Activated T-cell treated with anti-CD3 and anti-CD28 coated beads, Interleukin-2, amount 50 U/mL, for 48 hours (primary cell): ENCODE results near the gene C13orf42.

ENCODE experiments used
- DNase-seq, 2 experiments: peaks; one replicate each; pipeline ENCODE4 v3.0.0-alpha.2; 2020

C13orf42 gene

GRCh38 chr13:51063909-51064308 lies 47.2 kb downstream of the C13orf42 start:
- no peak for DNase-seq

GRCh38 chr13:51058461-51059167 lies 52.5 kb downstream of the C13orf42 start:
- DNase-seq: no peak

DNA sequence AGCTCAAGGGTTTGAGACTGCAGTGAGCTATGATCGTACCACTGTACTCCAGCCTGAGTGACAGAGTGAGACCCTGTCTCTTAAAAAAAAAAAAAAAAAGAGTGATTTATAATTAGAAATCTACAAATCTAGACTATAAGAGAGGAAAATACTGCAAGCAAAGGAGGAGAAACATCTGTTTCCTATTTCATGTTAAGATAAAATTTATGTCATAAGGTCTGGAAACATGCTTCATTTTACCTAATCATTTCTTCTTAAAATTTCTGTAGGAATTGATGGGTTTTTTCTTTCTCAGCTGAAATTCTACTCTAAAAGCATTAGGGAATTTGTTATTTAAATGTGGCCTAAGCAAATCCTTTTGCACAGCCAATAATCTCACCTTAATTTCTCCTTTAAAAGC lies 53.2 kb downstream of the C13orf42 start:
- no peak for DNase-seq

GRCh38 chr13:51057001-51057400 lies 54.1 kb downstream of the C13orf42 start:
- no peak for DNase-seq

GRCh38 chr13:51052581-51052980 lies 58.5 kb downstream of the C13orf42 start:
- no peak for DNase-seq

DNA sequence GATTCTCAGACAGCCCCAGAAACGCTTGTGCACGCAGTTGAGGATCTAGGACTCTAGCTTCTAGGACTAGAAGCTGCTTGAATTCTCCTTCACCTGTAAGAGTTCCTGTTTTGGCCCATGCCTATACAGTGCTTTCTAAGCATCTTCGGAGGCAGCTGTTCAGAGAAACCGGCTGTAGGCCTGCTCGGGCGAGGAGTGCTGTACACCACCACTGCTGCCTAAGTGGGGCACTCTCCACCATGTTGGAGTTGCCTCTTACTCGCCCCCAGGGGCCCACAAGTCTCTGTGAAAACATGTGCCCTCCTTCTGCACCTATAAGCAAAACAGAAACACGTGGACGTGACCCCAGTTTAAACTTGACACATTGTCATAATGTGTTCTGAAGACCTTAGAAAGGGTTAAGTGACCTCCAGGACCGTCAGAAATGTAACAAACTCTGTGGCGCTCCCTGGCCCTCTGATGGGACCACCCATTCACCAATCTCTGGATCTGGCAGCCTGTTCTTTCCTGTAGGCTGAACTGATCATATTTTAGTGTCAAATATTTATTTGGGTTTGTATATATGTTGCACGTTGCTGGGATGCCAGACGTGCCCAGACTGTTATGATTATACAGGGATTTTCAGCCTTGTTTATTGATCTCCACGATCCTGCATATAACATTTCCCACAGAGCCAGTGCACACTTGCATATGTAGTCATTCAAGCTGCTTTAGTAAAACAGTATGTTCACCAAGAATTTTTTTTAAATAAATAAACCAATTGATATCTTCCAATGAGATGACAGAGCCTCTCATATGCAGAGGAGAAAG lies 60.8 kb downstream of the C13orf42 start:
- DNase-seq: no peak

DNA sequence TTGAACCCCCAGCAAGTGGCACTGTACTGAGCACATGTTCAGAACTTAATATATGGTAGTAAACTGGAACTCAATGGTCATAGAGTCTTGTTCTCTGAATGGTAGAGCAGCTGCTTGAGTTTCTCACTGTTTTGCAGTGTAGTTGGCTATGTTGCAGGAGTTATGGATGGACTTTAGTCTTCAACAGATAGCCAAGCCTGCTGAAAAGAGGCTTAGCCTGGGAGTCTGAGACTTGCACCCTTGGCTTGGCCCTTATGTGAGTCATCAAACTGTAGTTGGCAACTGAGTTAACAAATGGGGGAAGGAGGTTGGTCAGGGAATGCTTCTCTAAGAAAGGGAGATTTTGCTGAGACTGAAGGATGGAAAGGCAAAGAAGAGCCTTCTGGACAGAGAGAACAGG lies 62.5 kb downstream of the C13orf42 start:
- no peak for DNase-seq

DNA sequence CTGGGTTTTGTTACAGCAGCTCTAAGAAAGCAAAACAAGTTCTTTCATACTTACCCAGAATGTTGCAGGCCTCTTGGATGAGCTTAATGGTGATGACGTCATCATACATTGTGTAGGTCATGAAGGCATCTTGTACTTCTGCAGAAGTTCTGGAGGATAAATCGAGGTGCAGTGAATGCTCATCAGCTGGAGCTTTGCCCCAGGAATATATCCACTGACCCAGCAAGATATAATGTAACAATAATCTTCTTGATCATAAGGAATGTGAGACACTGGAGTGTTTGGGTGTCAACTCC lies 63.0 kb downstream of the C13orf42 start:
- no peak for DNase-seq

DNA sequence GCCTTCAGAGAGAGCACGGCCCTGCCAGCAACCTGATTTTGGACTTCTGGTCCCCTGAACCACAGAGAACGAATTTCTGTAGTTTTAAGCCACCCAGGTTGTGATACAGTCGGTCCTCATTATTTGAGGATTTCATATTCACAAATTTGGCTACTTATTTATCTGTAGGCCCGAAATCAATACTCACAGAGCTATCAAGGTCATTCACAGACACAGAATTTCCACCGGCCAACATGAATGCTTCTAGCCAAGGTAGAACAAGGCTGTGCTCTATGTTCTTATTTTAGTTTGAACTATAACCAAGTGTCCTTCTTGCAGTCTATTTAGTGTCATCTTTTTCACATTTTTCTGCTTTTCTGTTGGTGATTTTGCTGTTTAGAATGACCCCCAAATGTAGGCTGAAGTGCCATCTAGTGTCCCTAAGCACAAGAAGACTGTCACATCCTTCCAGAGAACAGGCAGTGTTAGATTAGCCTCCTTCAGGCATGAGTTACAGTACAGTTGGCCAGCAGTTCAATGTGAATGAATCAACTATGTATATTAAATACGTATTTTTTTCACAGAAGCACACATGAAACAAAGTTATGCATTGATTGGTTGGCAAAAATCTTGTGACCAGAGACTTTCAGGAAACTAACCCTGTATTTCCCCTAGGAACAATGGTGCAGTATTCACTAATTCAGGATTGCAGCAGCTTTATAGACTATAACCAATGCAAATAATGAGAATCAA lies 63.5 kb downstream of the C13orf42 start:
- DNase-seq: no peak

- no peak for DNase-seq
Observed at GRCh38 chr13:51045451-51045850, 65.6 kb downstream of the C13orf42 start.

DNA sequence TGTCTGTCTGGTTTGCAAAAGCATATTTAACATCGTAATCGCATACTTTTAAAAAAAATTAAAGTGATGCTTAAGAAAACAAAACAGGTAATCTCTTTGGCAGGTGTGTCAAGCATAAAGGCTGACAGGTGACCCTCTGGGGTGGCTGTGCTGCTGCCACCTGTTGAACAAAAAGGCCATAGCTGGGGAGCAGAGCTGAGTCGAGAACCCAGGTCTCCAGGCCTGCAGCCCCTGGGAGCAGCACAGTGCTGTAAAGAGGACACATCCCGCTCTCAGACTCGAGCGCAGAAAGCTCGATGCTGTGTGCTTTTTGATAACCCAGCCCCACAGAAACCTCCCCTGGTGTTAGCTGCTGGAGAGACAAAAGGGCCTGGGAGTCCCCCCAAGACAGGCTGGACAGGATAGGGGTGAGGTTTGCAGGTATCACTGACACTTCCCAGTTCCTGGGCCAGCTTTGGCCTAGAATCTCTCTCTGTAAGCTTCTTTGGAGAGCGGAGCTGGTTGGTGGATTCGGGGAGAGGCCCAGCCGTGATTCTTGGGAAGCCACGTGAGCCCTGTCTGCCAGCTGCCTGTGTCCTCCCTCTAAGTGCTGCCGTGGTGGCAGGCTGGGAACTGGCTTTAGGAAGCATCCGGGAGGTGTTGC lies 66.9 kb downstream of the C13orf42 start:
- no peak for DNase-seq

DNA sequence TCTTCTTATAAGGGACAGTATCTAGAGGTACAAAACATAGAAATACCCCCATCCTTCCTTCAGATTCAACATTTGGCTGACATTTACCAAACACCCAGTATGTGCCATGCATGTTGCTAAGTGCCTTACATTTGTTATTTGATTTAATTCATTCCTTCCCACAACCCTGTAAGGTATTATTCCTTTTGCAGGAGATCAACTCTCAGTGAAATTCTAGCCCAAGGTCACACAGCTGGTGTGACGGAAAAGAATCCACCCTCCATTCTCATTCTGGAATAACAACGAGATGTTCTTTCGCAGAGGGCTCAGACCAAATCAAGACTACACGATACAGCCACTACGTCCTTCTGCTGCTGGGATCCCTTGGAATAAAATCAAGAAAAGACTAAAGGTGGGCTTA lies 67.8 kb downstream of the C13orf42 start:
- no peak for DNase-seq

DNA sequence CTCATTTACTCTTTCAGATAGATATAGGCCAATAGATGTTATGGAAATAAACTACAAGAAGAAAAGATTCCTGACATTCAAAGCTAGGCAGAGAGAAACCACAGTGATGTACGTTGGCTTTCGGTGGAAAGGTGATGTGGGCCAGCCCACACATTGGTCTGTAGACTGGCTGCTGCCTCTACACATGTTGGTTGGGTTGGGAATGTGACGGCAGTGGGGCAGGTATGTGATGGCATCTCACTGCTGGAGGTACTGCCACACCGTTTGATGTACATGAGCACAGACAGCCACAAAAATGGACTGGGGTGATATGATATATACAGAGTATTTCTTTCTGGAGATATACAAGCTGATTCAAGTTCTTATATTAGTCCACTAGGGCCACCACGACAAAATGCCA lies 69.4 kb downstream of the C13orf42 start:
- no peak for DNase-seq

GRCh38 chr13:51041126-51041525 lies 69.9 kb downstream of the C13orf42 start:
- DNase-seq: no peak

DNA sequence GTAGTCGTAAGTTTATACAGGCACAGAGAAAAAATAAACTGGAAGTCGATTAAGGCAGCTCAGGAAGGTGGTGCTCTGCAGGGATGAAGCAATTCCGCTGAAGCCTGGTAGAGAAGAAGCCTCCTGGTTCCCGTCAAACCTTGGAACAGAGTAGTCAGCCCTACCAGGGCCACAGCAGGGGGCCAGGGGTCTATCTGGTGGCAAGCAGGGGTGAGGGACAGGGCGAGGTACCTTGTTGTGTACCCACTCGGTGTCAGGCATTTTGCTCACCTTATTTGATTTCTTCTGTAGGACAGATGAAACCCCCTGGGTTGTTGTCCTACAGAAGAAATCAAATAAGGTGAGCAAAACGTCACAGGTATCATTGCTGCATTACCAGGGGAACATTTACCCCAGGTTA lies 70.6 kb downstream of the C13orf42 start:
- DNase-seq: no peak

DNA sequence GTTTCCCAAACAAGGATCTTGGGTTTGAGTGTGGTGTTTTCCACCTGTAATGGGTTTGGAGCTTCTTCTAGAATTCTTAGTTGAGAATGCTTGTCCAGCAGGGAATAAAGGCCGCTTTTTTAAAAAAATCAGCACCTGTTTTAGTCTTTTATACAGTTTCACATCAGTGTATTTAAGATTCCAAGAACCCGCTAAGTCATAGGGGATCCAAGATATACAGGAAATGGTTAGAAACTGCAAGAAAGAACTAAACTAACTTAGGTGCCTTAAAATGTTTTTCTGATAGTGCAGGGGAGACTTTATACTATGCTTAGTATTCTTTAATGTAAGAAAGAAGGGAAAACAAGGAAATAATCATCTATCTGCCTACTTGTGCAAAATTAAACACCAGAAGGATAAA lies 74.7 kb downstream of the C13orf42 start:
- no peak for DNase-seq

DNA sequence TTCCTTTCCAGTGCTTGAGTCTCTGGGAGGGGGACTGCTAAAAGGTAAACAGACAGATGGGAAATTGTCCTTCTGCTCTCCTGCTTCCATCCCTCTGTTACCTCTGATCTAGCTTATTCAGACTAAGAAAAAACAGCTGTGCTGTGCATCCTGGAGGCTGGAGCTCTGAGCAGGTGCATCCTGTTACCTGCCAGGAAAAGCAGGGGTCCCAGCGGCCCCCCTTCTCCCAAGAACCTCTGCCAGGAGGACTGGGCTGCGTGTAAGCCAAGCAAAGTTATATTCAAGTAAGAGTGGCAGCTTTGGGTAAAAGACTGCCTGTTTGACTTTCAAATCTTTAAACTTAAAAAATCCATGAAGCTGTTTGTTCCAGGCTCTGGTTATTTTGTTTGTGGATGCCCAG lies 75.1 kb downstream of the C13orf42 start:
- DNase-seq: no peak

DNA sequence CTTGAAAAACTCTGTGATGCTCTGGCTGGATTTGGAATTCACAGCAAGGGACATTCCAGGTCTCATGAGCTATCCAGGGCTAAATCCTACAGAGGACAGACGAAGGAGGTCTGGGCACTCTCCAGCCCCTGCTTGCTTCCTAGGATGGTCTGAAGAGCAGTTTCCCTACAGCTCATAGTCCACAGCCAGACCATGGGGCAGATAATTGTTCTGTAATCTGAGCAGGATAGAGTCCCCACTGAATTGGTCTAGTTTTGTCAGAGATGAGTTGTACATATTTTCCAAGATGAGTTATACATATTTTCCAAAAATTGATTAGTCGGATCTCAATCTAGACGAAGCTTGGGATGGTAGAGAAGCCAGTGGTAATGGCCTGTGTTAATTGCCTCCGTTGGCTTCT lies 75.6 kb downstream of the C13orf42 start:
- DNase-seq: no peak

DNA sequence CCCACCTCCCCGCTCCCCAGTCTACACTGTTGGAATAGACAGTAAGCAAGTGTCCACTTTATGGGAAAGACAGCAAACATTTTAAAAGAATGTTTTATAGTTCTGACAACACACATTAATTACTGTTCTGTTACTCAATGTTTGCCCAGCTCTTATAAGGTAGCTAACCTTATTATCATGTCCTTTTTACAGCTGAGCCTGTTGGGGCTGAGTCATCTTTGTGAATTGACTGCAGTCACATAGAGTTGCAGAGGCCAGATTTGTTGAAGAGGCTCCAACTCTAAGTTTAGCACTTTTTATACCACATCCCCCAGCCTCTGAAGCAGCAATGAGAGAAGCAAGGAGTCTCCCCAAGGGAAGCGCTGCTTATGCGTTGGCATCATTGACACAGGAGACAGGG lies 76.2 kb downstream of the C13orf42 start:
- DNase-seq: no peak

- DNase-seq: no peak
Observed at GRCh38 chr13:51033421-51034185, 77.5 kb downstream of the C13orf42 start.

- DNase-seq: no peak
Observed at GRCh38 chr13:51032831-51033230, 78.2 kb downstream of the C13orf42 start.
